HepG2 (cell line): Measurements from ENCODE around the gene CASP1. TPM values are rescaled to one million over a fixed set of nuclear protein-coding genes. Genes with fewer than 3 reads are reported as not detected.

ENCODE experiments used
- ATAC-seq: fragments of 200-7000 bp; cut with Tn5 transposase; 3 replicates; pipeline ENCODE4 v1.9.1; 2020; ENCODE audit warnings: mild to moderate bottlenecking, moderate library complexity
- BruUV-seq: library from RNA; stranded (reverse); fragments of 400-500 nt; replicated peaks from 2 replicates; lab custom pipeline; 2021; lab: Mats Ljungman, UMichigan
- CTCF ChIA-PET: fragments of 300-600 bp; formaldehyde crosslinking; extraction: SDS; loops from one replicate; lab custom pipeline; 2021; ENCODE audit warnings: low total read pairs, inconsistent platforms, low intra/inter-chr PET ratio; lab: Yijun Ruan, JAX
- POLR2A ChIA-PET: fragments of 350-600 bp; sonication (Branson Sonifier 250); formaldehyde crosslinking; loops from one replicate; lab custom pipeline; 2020; ENCODE audit warnings: antibody characterized with exemption, inconsistent platforms; lab: Yijun Ruan, JAX
- DNase-seq: peaks from one replicate; pipeline ENCODE4 v3.0.0-alpha.2; 2015; ENCODE audit warnings: low spot score
- FAIRE-seq: peaks from 3 replicates; lab custom pipeline; 2011; peaks lifted over from hg19 to GRCh38; lab: Jason Lieb, UNC
- H2AFZ ChIP-seq: one replicate; pipeline ENCODE4 v1.6.1; 2011; ENCODE audit warnings: low read length, inconsistent platforms
- H3K27ac ChIP-seq: fragments of 300-600 bp; 3 replicates; pipeline ENCODE4 v1.8.0; 2011; ENCODE audit warnings: mixed run types, mild to moderate bottlenecking, mixed read lengths, low read length, inconsistent platforms; ENCODE audit not compliant: insufficient read depth; ENCODE audit errors: extremely low read length
- H3K27me3 ChIP-seq, 2 experiments: fragments of 200-600 bp in 1 of 2; 2 replicates in 1 of 2; 3 replicates in 1 of 2; pipeline versions ENCODE4 v1.6.0 to v1.8.0; 2011; ENCODE audit warnings: low read length in 2 of 2, mild to moderate bottlenecking in 2 of 2, moderate library complexity in 2 of 2, inconsistent platforms in 1 of 2; ENCODE audit not compliant: insufficient read depth in 2 of 2, control insufficient read depth in 1 of 2
- H3K36me3 ChIP-seq, 2 experiments: fragments of 200-600 bp in 1 of 2; replicated peaks in 1 of 2; 2 replicates in 1 of 2; 3 replicates in 1 of 2; pipeline versions ENCODE4 v1.5.1 to v1.8.0; 2011; ENCODE audit warnings: low read length in 2 of 2, inconsistent platforms in 1 of 2; ENCODE audit not compliant: insufficient read depth in 2 of 2, control insufficient read depth in 1 of 2
- H3K4me1 ChIP-seq: 2 replicates; pipeline ENCODE4 v1.5.1; 2012; ENCODE audit warnings: low read length, inconsistent platforms; ENCODE audit not compliant: insufficient read depth
- H3K4me2 ChIP-seq: 2 replicates; pipeline ENCODE4 v1.6.0; 2011; ENCODE audit warnings: low read depth, low read length, inconsistent platforms
- H3K4me3 ChIP-seq, 3 experiments: fragments of 200-600 bp in 1 of 3; sonication (generic), shearing (Covaris generic) in 1 of 3; replicated peaks in 1 of 3; 2 replicates each; pipeline ENCODE4 v1.5.1; 2011 to 2016; ENCODE audit warnings: low read length in 3 of 3, inconsistent platforms in 2 of 3, low read depth in 2 of 3, mild to moderate bottlenecking in 2 of 3, control low read depth in 1 of 3, mixed read lengths in 1 of 3; ENCODE audit not compliant: insufficient read depth in 1 of 3
- H3K79me2 ChIP-seq: one replicate; pipeline ENCODE4 v1.6.1; 2011; ENCODE audit warnings: low read length, inconsistent platforms; ENCODE audit not compliant: insufficient read depth
- H3K9ac ChIP-seq: 2 replicates; pipeline ENCODE4 v1.6.0; 2011; ENCODE audit warnings: mild to moderate bottlenecking, low read depth, low read length, inconsistent platforms; ENCODE audit not compliant: insufficient read depth
- H3K9me3 ChIP-seq: 2 replicates; pipeline ENCODE4 v1.5.1; 2012; ENCODE audit warnings: mild to moderate bottlenecking, low read length
- H4K20me1 ChIP-seq: 2 replicates; pipeline ENCODE4 v1.6.0; 2011; ENCODE audit warnings: inconsistent platforms, mild to moderate bottlenecking, low read length, moderate library complexity; ENCODE audit not compliant: insufficient read depth
- ZC3H4 ChIP-seq: sonication (generic); formaldehyde crosslinking; IDR thresholded peaks from 2 replicates; pipeline ENCODE4 v1.4.0; 2020; ENCODE audit warnings: missing genetic modification reagents, borderline replicate concordance
- ZNF121 ChIP-seq: sonication (generic); formaldehyde crosslinking; IDR thresholded peaks from 2 replicates; pipeline ENCODE4 v1.5.0; 2020; ENCODE audit warnings: mild to moderate bottlenecking, missing genetic modification reagents
- WGBS: methylation state at CpG from one replicate; pipeline ENCODE4 v1.1.6; 2017; ENCODE audit warnings: low lambda C conversion rate; 5-methylcytosine and 5-hydroxymethylcytosine counted together
- in situ Hi-C: cut with HindIII; loops from 2 replicates; pipeline ENCODE4 v1.10.0; 2017; ENCODE audit warnings: low pct_unique_long_range_greater_than_20kb; ENCODE audit not compliant: extremely low pct_ligation_motif_present
- intact Hi-C: fragments of 100-400 bp; cut with micrococcal nuclease; formaldehyde crosslinking; loops from one replicate; pipeline ENCODE4 v1.10.0; 2022; ENCODE audit not compliant: unreplicated experiment
- polyA plus RNA-seq, 8 experiments: library from polyadenylated mRNA; depleted of rRNA in 3 of 8; stranded (reverse) in 7 of 8; unstranded in 1 of 8; fragments of >200 nt; fragmentation: Illumina TruSeq in 4 of 8; extraction: Trizol in 4 of 8; gene quantifications; 2 replicates each; pipeline versions ENCODE4 v1.2.1 to v1.2.3, GENCODE V29; 2011 to 2016; ENCODE audit warnings: low read depth in 4 of 8, missing spikeins in 1 of 8, mixed read lengths in 1 of 8; ENCODE audit not compliant: insufficient read depth in 1 of 8
- total RNA-seq, 5 experiments: library from RNA; depleted of rRNA; stranded (reverse); fragments of >200 nt; fragmentation: Illumina TruSeq; extraction: Trizol; gene quantifications; 2 replicates each; pipeline ENCODE4 v1.2.3, GENCODE V29; 2016; ENCODE audit warnings: low read depth in 1 of 5
- TF ChIP-seq, protein P1 (sequence below): sonication (generic); formaldehyde crosslinking; IDR thresholded peaks from 2 replicates; pipeline ENCODE4 v1.5.1; 2020; ENCODE audit warnings: mild to moderate bottlenecking, missing genetic modification reagents, moderate library complexity

The CASP1 gene
- total and polyA plus RNA-seq, 2 of the 13 experiments (the other 11 are each of a cell fraction or from before 2014, with no cell fraction given) = 0.34 to 5.2 TPM

DNA sequence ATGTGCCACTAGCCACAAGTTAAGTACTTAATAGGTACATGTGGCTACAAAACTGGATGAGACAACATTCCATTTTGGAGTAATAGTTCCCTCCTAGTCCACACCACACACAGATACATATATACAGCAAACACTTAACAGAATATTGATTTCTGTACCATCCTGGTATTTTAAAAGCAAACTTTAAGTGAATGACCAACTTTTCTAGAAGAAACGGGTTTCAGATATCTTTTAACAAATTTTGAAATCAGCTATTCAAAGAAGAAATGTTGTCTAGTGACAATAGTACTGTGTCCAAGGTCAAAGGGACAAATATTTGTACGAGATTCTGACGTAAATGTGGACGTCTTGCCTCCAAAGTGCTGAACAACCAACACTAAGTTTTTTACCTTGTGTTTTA is 22.5 kb upstream of the CASP1 start (continued):
- no peak for TF ChIP-seq ZC3H4

- BruUV-seq = no TSS peak
- peak; percentile 93 for TF ChIP-seq ZNF121
- TF ChIP-seq, protein P1, sequence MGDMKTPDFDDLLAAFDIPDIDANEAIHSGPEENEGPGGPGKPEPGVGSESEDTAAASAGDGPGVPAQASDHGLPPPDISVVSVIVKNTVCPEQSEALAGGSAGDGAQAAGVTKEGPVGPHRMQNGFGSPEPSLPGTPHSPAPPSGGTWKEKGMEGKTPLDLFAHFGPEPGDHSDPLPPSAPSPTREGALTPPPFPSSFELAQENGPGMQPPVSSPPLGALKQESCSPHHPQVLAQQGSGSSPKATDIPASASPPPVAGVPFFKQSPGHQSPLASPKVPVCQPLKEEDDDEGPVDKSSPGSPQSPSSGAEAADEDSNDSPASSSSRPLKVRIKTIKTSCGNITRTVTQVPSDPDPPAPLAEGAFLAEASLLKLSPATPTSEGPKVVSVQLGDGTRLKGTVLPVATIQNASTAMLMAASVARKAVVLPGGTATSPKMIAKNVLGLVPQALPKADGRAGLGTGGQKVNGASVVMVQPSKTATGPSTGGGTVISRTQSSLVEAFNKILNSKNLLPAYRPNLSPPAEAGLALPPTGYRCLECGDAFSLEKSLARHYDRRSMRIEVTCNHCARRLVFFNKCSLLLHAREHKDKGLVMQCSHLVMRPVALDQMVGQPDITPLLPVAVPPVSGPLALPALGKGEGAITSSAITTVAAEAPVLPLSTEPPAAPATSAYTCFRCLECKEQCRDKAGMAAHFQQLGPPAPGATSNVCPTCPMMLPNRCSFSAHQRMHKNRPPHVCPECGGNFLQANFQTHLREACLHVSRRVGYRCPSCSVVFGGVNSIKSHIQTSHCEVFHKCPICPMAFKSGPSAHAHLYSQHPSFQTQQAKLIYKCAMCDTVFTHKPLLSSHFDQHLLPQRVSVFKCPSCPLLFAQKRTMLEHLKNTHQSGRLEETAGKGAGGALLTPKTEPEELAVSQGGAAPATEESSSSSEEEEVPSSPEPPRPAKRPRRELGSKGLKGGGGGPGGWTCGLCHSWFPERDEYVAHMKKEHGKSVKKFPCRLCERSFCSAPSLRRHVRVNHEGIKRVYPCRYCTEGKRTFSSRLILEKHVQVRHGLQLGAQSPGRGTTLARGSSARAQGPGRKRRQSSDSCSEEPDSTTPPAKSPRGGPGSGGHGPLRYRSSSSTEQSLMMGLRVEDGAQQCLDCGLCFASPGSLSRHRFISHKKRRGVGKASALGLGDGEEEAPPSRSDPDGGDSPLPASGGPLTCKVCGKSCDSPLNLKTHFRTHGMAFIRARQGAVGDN (CRISPR knock-in tag) = no peak
- Histone ChIP-seq H3K4me3 (no peak overlapping the region), H3K9me3 (no peaks in the 10 kb centered on the region), H3K4me2 (no peak overlapping the region), H3K4me1 (peaks cover 48% of the 10 kb centered on the region), H3K27ac (peak overlapping the region; percentile 40), H3K36me3 (no peaks in the 10 kb centered on the region), H4K20me1 (no peaks in the 10 kb centered on the region), H3K79me2 (no peaks in the 10 kb centered on the region), H2AFZ (no peak overlapping the region), H3K9ac (no peak overlapping the region), H3K27me3 (no peaks in the 10 kb centered on the region)
- intact Hi-C loops (no loop called here), in situ Hi-C loops (no loop called here)
- DNase-seq (no peak), FAIRE-seq (no peak), ATAC-seq (no peak)
- 96% methylated on average over 1 of the region's 1 CpG for WGBS
- ChIA-PET CTCF (no interaction called here), POLR2A (interaction anchor here (1.0 to 1.4 kb wide), 2 partner anchors 9 to 88 kb away, joined by 3 to 4 read pairs; no protein-coding TSS in a partner anchor)
Observed at GRCh38 chr11:105056446-105056845, 21.5 kb upstream of the CASP1 start.
